Renal cortex interstitium (tissue), 15 donors: ENCODE data around the gene HMGCR. TPM values are rescaled to one million over a fixed set of nuclear protein-coding genes. Genes with fewer than 3 reads are reported as not detected.
"Not testable (repeated sequence)": the region's sequence is repeated elsewhere in the genome, so short reads cannot be mapped to it uniquely, and the experiment has no call there.

Experiments used
- DNase-seq, 11 donors: peaks; one replicate each; pipeline ENCODE4 v3.0.0-alpha.2; 2013; ENCODE audit warnings: low read depth in 9 of 11, low spot score in 4 of 11; ENCODE audit errors: extremely low read depth in 1 of 11
- long read RNA-seq, 16 experiments: transcript quantifications; one replicate each; lab custom pipeline, GENCODE V29; 2026
- polyA plus RNA-seq, 3 donors: library from polyadenylated mRNA; unstranded; fragments of 120-200 nt; gene quantifications; one replicate each; pipeline ENCODE4 v1.2.1, GENCODE V29; 2013; ENCODE audit not compliant: insufficient read length in 3 of 3

The HMGCR gene
- polyA plus RNA-seq: 10 to 100 TPM; 77.0 to 87.1 (median 83.8) TPM
- long read RNA-seq, donor 1, full-length matches to known transcripts: 4 of 4 reads
- long read RNA-seq, donor 1, partial matches to known transcripts: 0 of 4 reads
- long read RNA-seq, donor 1, other reads (novel, unspliced or antisense): 0 of 4 reads
- long read RNA-seq, donor 2, partial matches to known transcripts: 0 of 4 reads
- long read RNA-seq, donor 2, other reads (novel, unspliced or antisense): 0 of 4 reads
- long read RNA-seq, donor 3, full-length matches to known transcripts: 21 of 26 reads
- long read RNA-seq, donor 3, partial matches to known transcripts: 5 of 26 reads
- long read RNA-seq, donor 3, other reads (novel, unspliced or antisense): 0 of 26 reads
- long read RNA-seq, donor 4, full-length matches to known transcripts: 19 of 40 reads
- long read RNA-seq, donor 4, partial matches to known transcripts: 21 of 40 reads
- long read RNA-seq, donor 4, other reads (novel, unspliced or antisense): 0 of 40 reads
- long read RNA-seq, donor 5: 0 reads
- long read RNA-seq, donor 6, full-length matches to known transcripts: 11 of 18 reads
- long read RNA-seq, donor 6, partial matches to known transcripts: 7 of 18 reads
- long read RNA-seq, donor 6, other reads (novel, unspliced or antisense): 0 of 18 reads
- long read RNA-seq, donor 7, full-length matches to known transcripts: 12 of 43 reads
- long read RNA-seq, donor 7, partial matches to known transcripts: 31 of 43 reads
- long read RNA-seq, donor 7, other reads (novel, unspliced or antisense): 0 of 43 reads
- long read RNA-seq, donor 8: 0 reads
- long read RNA-seq, donor 9, full-length matches to known transcripts: 18 of 23 reads
- long read RNA-seq, donor 9, partial matches to known transcripts: 5 of 23 reads
- long read RNA-seq, donor 9, other reads (novel, unspliced or antisense): 0 of 23 reads
- long read RNA-seq, donor 10, full-length matches to known transcripts: 15 of 21 reads
- long read RNA-seq, donor 10, partial matches to known transcripts: 6 of 21 reads
- long read RNA-seq, donor 10, other reads (novel, unspliced or antisense): 0 of 21 reads
- long read RNA-seq, donor 11, full-length matches to known transcripts: 7 of 27 reads
- long read RNA-seq, donor 11, partial matches to known transcripts: 20 of 27 reads
- long read RNA-seq, donor 11, other reads (novel, unspliced or antisense): 0 of 27 reads
- long read RNA-seq, donor 12, full-length matches to known transcripts: 7 of 18 reads
- long read RNA-seq, donor 12, partial matches to known transcripts: 11 of 18 reads
- long read RNA-seq, donor 12, other reads (novel, unspliced or antisense): 0 of 18 reads
- long read RNA-seq, donor 13: 0 reads
- long read RNA-seq, donor 14, full-length matches to known transcripts: 7 of 13 reads
- long read RNA-seq, donor 14, partial matches to known transcripts: 6 of 13 reads
- long read RNA-seq, donor 14, other reads (novel, unspliced or antisense): 0 of 13 reads
- long read RNA-seq, donor 15, full-length matches to known transcripts: 8 of 8 reads
- long read RNA-seq, donor 15, partial matches to known transcripts: 0 of 8 reads
- long read RNA-seq, donor 15, other reads (novel, unspliced or antisense): 0 of 8 reads
- long read RNA-seq, donor 16, full-length matches to known transcripts: 36 of 139 reads
- long read RNA-seq, donor 16, partial matches to known transcripts: 103 of 139 reads
- long read RNA-seq, donor 16, other reads (novel, unspliced or antisense): 0 of 139 reads

- DNase-seq: peak; percentile 93 to 99 (median 98)
Measured at GRCh38 chr5:75336615-75337336, at the start of gene HMGCR. HMGCR (plus strand) TSS chr5:75337220; CDS start chr5:75342606, 5,386 bp downstream.

GRCh38 chr5:75291844-75292243 is 45.2 kb upstream of the HMGCR start:
- DNase-seq: not testable (repeated sequence)

GRCh38 chr5:75300084-75300483 is 36.9 kb upstream of the HMGCR start:
- DNase-seq: no peak

- no peak for DNase-seq
Measured at GRCh38 chr5:75303419-75303818, 33.6 kb upstream of the HMGCR start.

- DNase-seq: not testable (repeated sequence)
Measured at GRCh38 chr5:75304486-75304885, 32.5 kb upstream of the HMGCR start.

- DNase-seq: no peak
Measured at GRCh38 chr5:75306746-75307145, 30.3 kb upstream of the HMGCR start.

GRCh38 chr5:75310212-75310611 is 26.8 kb upstream of the HMGCR start:
- no peak for DNase-seq

GRCh38 chr5:75319148-75319547 is 17.9 kb upstream of the HMGCR start:
- DNase-seq: not testable (repeated sequence)

GRCh38 chr5:75319638-75320037 is 17.4 kb upstream of the HMGCR start:
- no peak for DNase-seq

- DNase-seq: no peak
Measured at GRCh38 chr5:75320371-75320770, 16.6 kb upstream of the HMGCR start.

GRCh38 chr5:75322066-75322465 is 15.0 kb upstream of the HMGCR start:
- DNase-seq: no peak

- DNase-seq: no peak
Measured at GRCh38 chr5:75324791-75325190, 12.2 kb upstream of the HMGCR start.

- no peak for DNase-seq
Measured at GRCh38 chr5:75325242-75325641, 11.8 kb upstream of the HMGCR start.

- DNase-seq: no peak
Measured at GRCh38 chr5:75330404-75330803, 6.6 kb upstream of the HMGCR start.

- DNase-seq: no peak
Measured at GRCh38 chr5:75331095-75332090, 5.6 kb upstream of the HMGCR start.

- DNase-seq: not testable (repeated sequence)
Measured at GRCh38 chr5:75333759-75334158, 3.3 kb upstream of the HMGCR start.
